Effector memory CD4-positive, alpha-beta T cell (primary cell): ENCODE data around the gene DNAJA4.

Experiments
- DNase-seq, 3 donors: peaks; one replicate each; pipeline ENCODE4 v3.0.0-alpha.2; 2020
- H3K27ac ChIP-seq: 2 replicates; pipeline ENCODE4 v1.7.0; 2013; ENCODE audit warnings: mild to moderate bottlenecking, low read length, moderate library complexity; ENCODE audit not compliant: insufficient read depth, poor library complexity, severe bottlenecking
- H3K27me3 ChIP-seq: replicated peaks from 2 replicates; pipeline ENCODE4 v1.7.0; 2013; ENCODE audit warnings: mild to moderate bottlenecking, low read length; ENCODE audit not compliant: insufficient read depth, control insufficient read depth, poor library complexity, severe bottlenecking
- H3K36me3 ChIP-seq: 2 replicates; pipeline ENCODE4 v1.7.0; 2013; ENCODE audit warnings: mild to moderate bottlenecking, low read length, moderate library complexity; ENCODE audit not compliant: control insufficient read depth, insufficient read depth
- H3K4me1 ChIP-seq: 2 replicates; pipeline ENCODE4 v1.7.0; 2013; ENCODE audit warnings: low read length, mild to moderate bottlenecking; ENCODE audit not compliant: control insufficient read depth, insufficient read depth, poor library complexity, severe bottlenecking
- H3K4me3 ChIP-seq: 2 replicates; pipeline ENCODE4 v1.7.0; 2013; ENCODE audit warnings: low read length, low read depth, mild to moderate bottlenecking; ENCODE audit not compliant: insufficient read depth, poor library complexity, severe bottlenecking
- H3K9me3 ChIP-seq: 2 replicates; pipeline ENCODE4 v1.7.0; 2013; ENCODE audit warnings: mild to moderate bottlenecking, low read length, moderate library complexity; ENCODE audit not compliant: control insufficient read depth

The DNAJA4 gene

DNA sequence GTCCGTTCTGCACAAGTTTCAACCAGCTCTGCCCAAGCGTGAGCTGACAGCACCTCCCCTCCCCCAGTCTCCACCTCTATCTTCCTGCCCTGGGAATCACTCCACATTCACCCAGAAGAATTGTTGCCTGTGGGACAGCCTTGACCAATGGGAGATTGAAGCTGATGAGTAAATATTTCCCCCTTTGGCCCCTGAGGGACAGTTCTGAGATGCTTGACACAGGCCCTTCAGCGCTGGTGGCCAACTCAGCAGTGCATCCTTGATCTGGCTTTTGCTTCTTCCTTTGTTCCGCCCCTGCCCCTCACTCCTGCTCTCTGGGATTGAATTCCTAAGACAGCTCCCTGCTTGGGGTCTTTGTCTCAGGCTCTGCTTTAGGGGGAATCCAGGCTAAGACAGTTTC, 48.2 kb downstream of the DNAJA4 start:
- H3K27ac ChIP-seq: no peak overlapping the region
- H3K4me3 ChIP-seq: no peak overlapping the region
- H3K9me3 ChIP-seq: no peaks in the 10 kb centered on the region
- no peak for DNase-seq
- H3K27me3 ChIP-seq: no peaks in the 10 kb centered on the region
- H3K36me3 ChIP-seq: no peaks in the 10 kb centered on the region
- no peaks in the 10 kb centered on the region for H3K4me1 ChIP-seq

DNA sequence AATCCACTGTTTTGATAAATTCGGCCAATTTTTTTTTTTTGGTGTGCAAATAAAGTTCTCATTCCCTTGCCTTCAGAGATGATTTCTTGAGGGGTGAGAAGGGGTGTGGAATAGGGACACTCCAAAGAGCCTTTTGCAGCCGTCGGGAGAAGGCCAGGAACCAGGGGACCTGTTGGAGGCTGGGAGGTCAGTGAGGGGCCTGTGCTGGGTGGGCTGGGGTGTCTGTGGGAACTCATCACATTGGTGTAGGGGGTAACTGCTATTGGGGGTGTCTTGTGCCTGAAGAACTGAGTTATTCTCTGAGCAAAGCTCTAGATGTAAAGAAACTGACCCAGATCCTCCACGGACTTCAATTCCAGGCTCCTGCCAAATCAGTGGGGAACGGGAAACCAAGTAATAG, 48.6 kb downstream of the DNAJA4 start:
- H3K36me3 ChIP-seq: no peaks in the 10 kb centered on the region
- DNase-seq: no peak
- no peak overlapping the region for H3K4me3 ChIP-seq
- no peak overlapping the region for H3K27ac ChIP-seq
- H3K27me3 ChIP-seq: no peaks in the 10 kb centered on the region
- H3K4me1 ChIP-seq: no peaks in the 10 kb centered on the region
- H3K9me3 ChIP-seq: no peaks in the 10 kb centered on the region

DNA sequence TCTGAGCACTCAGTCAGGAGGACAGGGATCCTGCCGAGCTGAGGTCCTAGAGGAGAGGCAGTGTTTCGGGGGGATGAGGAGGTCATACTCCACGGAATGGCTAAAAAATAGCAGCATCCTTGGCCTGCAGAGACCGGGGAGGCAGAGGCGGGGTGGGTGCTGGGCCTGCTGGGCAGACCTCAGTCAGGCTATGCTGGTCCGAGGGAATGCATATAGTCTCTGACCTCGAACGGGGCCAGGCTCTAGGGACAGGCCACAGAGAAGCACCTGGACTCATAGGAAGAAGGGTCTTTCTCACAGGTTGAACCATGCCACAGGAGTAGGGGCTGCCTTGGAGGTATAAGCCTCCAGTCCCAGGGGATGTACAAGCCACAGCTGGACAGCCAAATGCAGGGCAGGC, 49.0 kb downstream of the DNAJA4 start:
- H3K9me3 ChIP-seq: no peaks in the 10 kb centered on the region
- no peak for DNase-seq
- no peak overlapping the region for H3K27ac ChIP-seq
- no peak overlapping the region for H3K4me3 ChIP-seq
- H3K36me3 ChIP-seq: no peaks in the 10 kb centered on the region
- no peaks in the 10 kb centered on the region for H3K27me3 ChIP-seq
- H3K4me1 ChIP-seq: no peaks in the 10 kb centered on the region

- Histone ChIP-seq H3K9me3 (no peaks in the 10 kb centered on the region), H3K4me1 (no peaks in the 10 kb centered on the region), H3K36me3 (no peaks in the 10 kb centered on the region), H3K27ac (no peak overlapping the region), H3K4me3 (no peak overlapping the region), H3K27me3 (no peaks in the 10 kb centered on the region)
- no peak for DNase-seq
Measured at GRCh38 chr15:78314181-78314581, 49.8 kb downstream of the DNAJA4 start.

GRCh38 chr15:78315686-78316282, 51.4 kb downstream of the DNAJA4 start:
- Histone ChIP-seq H3K36me3 (no peaks in the 10 kb centered on the region), H3K27me3 (no peaks in the 10 kb centered on the region), H3K27ac (no peak overlapping the region), H3K9me3 (no peaks in the 10 kb centered on the region), H3K4me3 (no peak overlapping the region), H3K4me1 (no peaks in the 10 kb centered on the region)
- DNase-seq: no peak

GRCh38 chr15:78316283-78317083, 52.1 kb downstream of the DNAJA4 start:
- no peak overlapping the region for H3K27ac ChIP-seq

GRCh38 chr15:78317145-78317836, 52.9 kb downstream of the DNAJA4 start:
- no peak overlapping the region for H3K4me3 ChIP-seq
- no peaks in the 10 kb centered on the region for H3K4me1 ChIP-seq
- H3K27ac ChIP-seq: no peak overlapping the region
- DNase-seq: no peak
- H3K36me3 ChIP-seq: no peaks in the 10 kb centered on the region
- no peaks in the 10 kb centered on the region for H3K9me3 ChIP-seq
- no peaks in the 10 kb centered on the region for H3K27me3 ChIP-seq

More at GRCh38 chr15:78316283-78317083, 52.1 kb downstream of the DNAJA4 start:
- H3K9me3 ChIP-seq: no peaks in the 10 kb centered on the region
- no peaks in the 10 kb centered on the region for H3K27me3 ChIP-seq
- no peak overlapping the region for H3K4me3 ChIP-seq
- H3K36me3 ChIP-seq: no peaks in the 10 kb centered on the region
- no peak for DNase-seq
- no peaks in the 10 kb centered on the region for H3K4me1 ChIP-seq

GRCh38 chr15:78319588-78319987, 55.2 kb downstream of the DNAJA4 start:
- no peaks in the 10 kb centered on the region for H3K36me3 ChIP-seq
- no peak overlapping the region for H3K27ac ChIP-seq
- no peaks in the 10 kb centered on the region for H3K27me3 ChIP-seq
- no peak for DNase-seq
- H3K4me3 ChIP-seq: no peak overlapping the region
- no peaks in the 10 kb centered on the region for H3K4me1 ChIP-seq
- no peaks in the 10 kb centered on the region for H3K9me3 ChIP-seq

DNA sequence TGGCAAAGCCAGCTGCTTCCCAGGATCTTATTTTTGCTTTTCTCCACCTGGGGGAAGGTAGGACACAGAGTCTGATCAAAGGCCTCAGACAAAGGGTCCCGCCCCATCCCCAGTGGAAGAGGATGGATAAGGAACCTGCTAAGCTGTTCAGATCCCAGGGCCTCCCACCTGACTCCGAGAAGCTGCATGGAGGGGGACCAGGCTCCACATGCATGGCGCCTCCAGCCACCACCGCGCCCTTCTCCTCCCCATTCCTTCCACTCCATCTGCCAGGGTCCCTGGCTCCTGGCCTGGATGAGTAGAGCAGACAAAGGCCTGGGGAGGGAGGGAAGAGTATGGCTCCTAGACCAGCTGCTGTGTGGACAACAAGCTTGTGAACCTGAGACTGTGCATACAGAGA, 55.8 kb downstream of the DNAJA4 start:
- Histone ChIP-seq H3K9me3 (no peaks in the 10 kb centered on the region), H3K36me3 (no peaks in the 10 kb centered on the region), H3K4me1 (no peaks in the 10 kb centered on the region), H3K4me3 (no peak overlapping the region), H3K27me3 (no peaks in the 10 kb centered on the region), H3K27ac (no peak overlapping the region)
- no peak for DNase-seq

DNA sequence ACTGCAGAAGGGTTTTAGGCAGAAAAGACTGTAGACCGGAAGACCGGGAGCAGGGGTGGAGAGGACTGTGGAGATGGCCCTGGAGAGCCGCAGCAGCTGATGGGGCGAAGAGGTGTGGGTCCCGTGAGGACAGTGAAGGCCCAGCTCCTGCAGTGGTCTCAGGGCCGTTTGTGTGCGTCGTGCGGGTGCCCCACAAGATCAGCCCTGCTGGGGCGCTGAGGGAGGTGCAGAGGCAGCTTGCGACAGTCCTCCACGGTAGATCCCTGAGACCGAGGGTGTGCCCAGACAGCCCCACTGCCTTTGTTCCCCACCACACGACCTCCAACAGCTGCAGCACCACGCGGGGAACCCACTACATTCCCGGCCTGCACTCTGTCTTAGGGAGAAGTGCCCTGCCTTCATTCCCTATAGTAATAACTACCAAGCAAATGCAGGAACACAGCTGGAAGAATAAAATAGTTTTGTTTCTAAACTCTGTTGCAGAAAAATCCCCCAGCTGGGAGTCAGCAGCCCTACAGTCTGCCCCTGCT, 56.7 kb downstream of the DNAJA4 start:
- H3K9me3 ChIP-seq: no peaks in the 10 kb centered on the region
- H3K4me1 ChIP-seq: no peaks in the 10 kb centered on the region
- DNase-seq: no peak
- no peaks in the 10 kb centered on the region for H3K27me3 ChIP-seq
- no peaks in the 10 kb centered on the region for H3K36me3 ChIP-seq
- H3K27ac ChIP-seq: no peak overlapping the region
- H3K4me3 ChIP-seq: no peak overlapping the region
